SK-MEL-5 (cell line): ENCODE measurements around the gene IFNA16. TPM values are rescaled to one million over a fixed set of nuclear protein-coding genes. Genes with fewer than 3 reads are reported as not detected.
"Not testable (repeated sequence)": the region's sequence is repeated elsewhere in the genome, so short reads cannot be mapped to it uniquely, and the experiment has no call there.

Experiments used
- DNase-seq: peaks from one replicate; pipeline ENCODE4 v3.0.0-alpha.2; 2016; ENCODE audit warnings: low read depth, low spot score
- in situ Hi-C: cut with HindIII; loops from 2 replicates; pipeline ENCODE4 v1.10.0; 2016; ENCODE audit warnings: low sequenced_read_pairs, high pct_unique_total_duplicates, low pct_unique_long_range_greater_than_20kb
- total RNA-seq: library from RNA; depleted of rRNA; stranded (reverse); fragments of >200 nt; shearing (Covaris generic); gene quantifications from 2 replicates; pipeline ENCODE4 v1.2.3, GENCODE V29; 2014; rRNA removed

IFNA16 gene
- total RNA-seq, 1 experiment from 2014 or later, result not detected

- in situ Hi-C loops, result no loop called here
- no peak for DNase-seq
Observed at GRCh38 chr9:21210311-21210710, 6.8 kb downstream of the IFNA16 start.

GRCh38 chr9:21207043-21207442, 10.1 kb downstream of the IFNA16 start, which contains the start of gene IFNA10:
TSS of gene IFNA10 (minus strand) at chr9:21207143. CDS start at chr9:21207097, 46 bp downstream.
- DNase-seq, in situ Hi-C loops: not testable (repeated sequence)

GRCh38 chr9:21205204-21205603, 11.9 kb downstream of the IFNA16 start:
- DNase-seq, result no peak
- in situ Hi-C loops, result no loop called here

GRCh38 chr9:21202105-21202504, 15.0 kb downstream of the IFNA16 start, which contains the start of gene IFNA7:
TSS of gene IFNA7 (minus strand) at chr9:21202205. CDS start at chr9:21202165, 40 bp downstream.
- in situ Hi-C loops, DNase-seq: not testable (repeated sequence)

- in situ Hi-C loops, result not testable (repeated sequence)
Observed at GRCh38 chr9:21194867-21195776, 22.0 kb downstream of the IFNA16 start.

GRCh38 chr9:21187487-21187886, 29.6 kb downstream of the IFNA16 start, which contains the start of gene IFNA4:
TSS of gene IFNA4 (minus strand) at chr9:21187587. CDS start at chr9:21187531, 56 bp downstream.
- DNase-seq, in situ Hi-C loops: not testable (repeated sequence)

More at GRCh38 chr9:21194867-21195776, 22.0 kb downstream of the IFNA16 start:
- peak; percentile 43 for DNase-seq

- DNase-seq, result peak; percentile 54
- in situ Hi-C loops, result not testable (repeated sequence)
Observed at GRCh38 chr9:21182810-21183736, 34.0 kb downstream of the IFNA16 start.

GRCh38 chr9:21174671-21175070, 42.4 kb downstream of the IFNA16 start:
- in situ Hi-C loops, result no loop called here

GRCh38 chr9:21172156-21172555, 45.0 kb downstream of the IFNA16 start:
- DNase-seq, result no peak
- in situ Hi-C loops, result no loop called here

More at GRCh38 chr9:21174671-21175070, 42.4 kb downstream of the IFNA16 start:
- DNase-seq, result no peak

- in situ Hi-C loops, result no loop called here
- DNase-seq, result no peak
Observed at GRCh38 chr9:21171351-21171750, 45.8 kb downstream of the IFNA16 start.

GRCh38 chr9:21166560-21166959, 50.6 kb downstream of the IFNA16 start, which contains the start of gene IFNA21:
TSS of gene IFNA21 (minus strand) at chr9:21166660. CDS start at chr9:21166612, 48 bp downstream.
- in situ Hi-C loops, DNase-seq: not testable (repeated sequence)

Other genes starting within 250 kb of the IFNA16 start
- gene HACD4, start 185.7 kb downstream of the IFNA16 start, total RNA-seq, result 1.1 and 1.4 TPM in 2 replicates
- not detected in 2 replicates for gene IFNB1, start 139.4 kb downstream of the IFNA16 start, total RNA-seq
- not detected in 2 replicates for gene IFNW1, start 75.5 kb downstream of the IFNA16 start, total RNA-seq
- gene IFNA21, start 50.7 kb downstream of the IFNA16 start, total RNA-seq, result not detected in 2 replicates
- not detected in 2 replicates for gene IFNA4, start 29.7 kb downstream of the IFNA16 start, total RNA-seq
- not detected in 2 replicates for gene IFNA7, start 15.1 kb downstream of the IFNA16 start, total RNA-seq
- gene IFNA10, start 10.2 kb downstream of the IFNA16 start, total RNA-seq, result not detected in 2 replicates
- gene IFNA17, start 10.9 kb upstream of the IFNA16 start, total RNA-seq, result not detected in 2 replicates
- not detected in 2 replicates for gene IFNA14, start 22.7 kb upstream of the IFNA16 start, total RNA-seq
- gene IFNA5, start 88.0 kb upstream of the IFNA16 start, total RNA-seq, result not detected in 2 replicates
- 19.9 and 21.3 TPM in 2 replicates for gene KLHL9, start 118.1 kb upstream of the IFNA16 start, total RNA-seq
- gene IFNA6, start 133.6 kb upstream of the IFNA16 start, total RNA-seq, result not detected in 2 replicates
- gene IFNA13, start 150.7 kb upstream of the IFNA16 start, total RNA-seq, result not detected in 2 replicates
- gene IFNA2, start 168.1 kb upstream of the IFNA16 start, total RNA-seq, result not detected in 2 replicates
- gene IFNA8, start 191.8 kb upstream of the IFNA16 start, total RNA-seq, result not detected in 2 replicates
- not detected in 2 replicates for gene IFNA1, start 223.1 kb upstream of the IFNA16 start, total RNA-seq